K562 (cell line): ENCODE results near the gene MGAT1. TPM values are rescaled to one million over a fixed set of nuclear protein-coding genes. Genes with fewer than 3 reads are reported as not detected.

Experiments used
- ARID4B ChIP-seq: sonication (generic); formaldehyde crosslinking; IDR thresholded peaks from 2 replicates; pipeline ENCODE4 v1.8.0; 2022; ENCODE audit warnings: mild to moderate bottlenecking, missing genetic modification reagents
- CAMTA2 ChIP-seq: fragments of 250-450 bp; sonication (Bioruptor Pico); conservative IDR thresholded peaks from 2 replicates; pipeline ENCODE4 v1.5.1; 2022
- CC2D1A ChIP-seq: fragments of 450-650 bp; IDR thresholded peaks from 2 replicates; pipeline ENCODE4 v1.6.1; 2017; ENCODE audit warnings: mild to moderate bottlenecking
- MAZ ChIP-seq, 2 experiments: fragments of 450-650 bp in 1 of 2; sonication (generic) in 1 of 2; formaldehyde crosslinking; IDR thresholded peaks in 1 of 2; conservative IDR thresholded peaks in 1 of 2; 2 replicates each; pipeline versions ENCODE4 v1.4.0 to v1.5.0; 2020; ENCODE audit warnings: mild to moderate bottlenecking in 1 of 2, missing genetic modification reagents in 1 of 2
- NCOA1 ChIP-seq: fragments of 450-650 bp; IDR thresholded peaks from 2 replicates; pipeline ENCODE4 v1.6.1; 2016; ENCODE audit warnings: low read depth
- SP2 ChIP-seq: IDR thresholded peaks from 2 replicates; pipeline ENCODE4 v1.6.1; 2011; ENCODE audit warnings: mild to moderate bottlenecking, low read depth, low read length, moderate library complexity; ENCODE audit not compliant: poor library complexity, severe bottlenecking; ENCODE audit errors: extremely low read depth
- TRIM24 ChIP-seq, 2 experiments: fragments of 450-650 bp; IDR thresholded peaks; 2 replicates each; pipeline ENCODE4 v1.6.1; 2016
- ZBTB8A ChIP-seq: fragments of 450-650 bp; IDR thresholded peaks from 2 replicates; pipeline ENCODE4 v1.6.1; 2018; ENCODE audit warnings: mild to moderate bottlenecking, moderate library complexity; ENCODE audit not compliant: partially characterized antibody
- ZNF444 ChIP-seq: fragments of 250-450 bp; sonication (Bioruptor Pico); IDR thresholded peaks from 2 replicates; pipeline ENCODE4 v1.4.0; 2020; ENCODE audit warnings: mild to moderate bottlenecking, moderate library complexity
- polyA plus RNA-seq, 8 experiments: library from polyadenylated mRNA; depleted of rRNA in 4 of 8; stranded (reverse) in 5 of 8; unstranded in 3 of 8; fragments of >200 nt; fragmentation: Nextera tagmentation in 2 of 8; fragmentation: Illumina TruSeq in 1 of 8; extraction: Ambion mirVana in 2 of 8; extraction: Trizol in 1 of 8; gene quantifications; 2 replicates each; pipeline versions ENCODE4 v1.2.1 to v1.2.3, GENCODE V29; 2011 to 2014; ENCODE audit warnings: inconsistent platforms in 1 of 8, missing spikeins in 1 of 8
- total RNA-seq, 7 experiments: library from RNA; depleted of rRNA in 6 of 7; stranded (reverse); fragments of >200 nt in 6 of 7; fragmentation: Illumina TruSeq in 2 of 7; extraction: Trizol in 2 of 7; gene quantifications; 2 replicates each; pipeline versions ENCODE4 v1.2.1 to v1.2.3, GENCODE V29; 2011 to 2021; ENCODE audit warnings: low replicate concordance in 1 of 7
- TF ChIP-seq, protein P1 (sequence below): fragments of 450-650 bp; IDR thresholded peaks from 2 replicates; pipeline ENCODE4 v1.6.1; 2018; ENCODE audit not compliant: partially characterized antibody
- TF ChIP-seq, protein P2 (sequence below): fragments of 450-650 bp; formaldehyde crosslinking; conservative IDR thresholded peaks from 2 replicates; pipeline ENCODE4 v1.4.0; 2022; ENCODE audit warnings: mild to moderate bottlenecking, missing genetic modification characterization
- TF ChIP-seq, protein P3 (sequence below): fragments of 250-450 bp; sonication (Bioruptor Pico); IDR thresholded peaks from 2 replicates; pipeline ENCODE4 v1.5.0; 2021; ENCODE audit warnings: mild to moderate bottlenecking, moderate library complexity

Gene MGAT1
- total and polyA plus RNA-seq, 9 of the 15 experiments (the other 6 are each of a cell fraction or from before 2014, with no cell fraction given), result 3.9 to 82.7 (median 44.5) TPM

DNA sequence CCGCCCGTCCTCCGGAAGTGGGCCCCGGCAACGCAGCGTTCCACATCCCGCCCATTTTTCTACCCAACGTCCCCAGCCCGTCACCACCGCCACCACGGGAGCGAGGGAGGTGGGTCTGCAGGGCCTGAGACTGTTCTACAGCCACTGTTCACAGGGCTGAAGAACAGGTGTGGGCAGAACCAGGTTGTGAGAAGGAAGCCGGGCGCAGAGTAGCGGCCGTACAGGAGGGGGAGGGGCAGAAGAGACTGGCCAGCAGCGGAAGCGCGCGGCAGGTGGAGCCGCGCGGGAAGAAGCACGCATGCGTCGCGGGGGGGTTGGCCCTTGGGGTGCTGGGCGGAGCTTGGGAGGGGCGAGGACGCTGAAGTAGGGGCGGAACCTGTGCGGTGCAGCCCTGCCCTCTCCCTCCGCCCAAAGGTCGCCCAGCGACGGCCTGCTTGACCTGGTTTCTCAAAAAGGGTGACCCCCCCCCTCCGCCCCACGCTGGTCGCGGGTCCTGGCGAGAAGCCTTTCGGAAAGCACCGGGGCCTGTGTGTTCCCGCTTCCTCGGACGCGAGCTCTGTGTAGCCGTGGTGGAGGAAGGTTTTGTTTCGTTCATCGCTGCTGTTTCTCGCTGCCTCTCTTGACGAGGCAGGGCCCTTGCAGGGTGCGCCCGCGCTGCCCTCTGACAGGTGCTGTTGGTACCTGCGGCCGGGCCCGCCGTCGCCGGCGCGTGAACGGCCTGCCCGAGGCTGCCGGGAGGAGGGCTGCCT is 7.8 kb upstream of the MGAT1 start (continued):
- TF ChIP-seq ARID4B (CRISPR knock-in tag), result peak; percentile 63
- TF ChIP-seq, protein P1, sequence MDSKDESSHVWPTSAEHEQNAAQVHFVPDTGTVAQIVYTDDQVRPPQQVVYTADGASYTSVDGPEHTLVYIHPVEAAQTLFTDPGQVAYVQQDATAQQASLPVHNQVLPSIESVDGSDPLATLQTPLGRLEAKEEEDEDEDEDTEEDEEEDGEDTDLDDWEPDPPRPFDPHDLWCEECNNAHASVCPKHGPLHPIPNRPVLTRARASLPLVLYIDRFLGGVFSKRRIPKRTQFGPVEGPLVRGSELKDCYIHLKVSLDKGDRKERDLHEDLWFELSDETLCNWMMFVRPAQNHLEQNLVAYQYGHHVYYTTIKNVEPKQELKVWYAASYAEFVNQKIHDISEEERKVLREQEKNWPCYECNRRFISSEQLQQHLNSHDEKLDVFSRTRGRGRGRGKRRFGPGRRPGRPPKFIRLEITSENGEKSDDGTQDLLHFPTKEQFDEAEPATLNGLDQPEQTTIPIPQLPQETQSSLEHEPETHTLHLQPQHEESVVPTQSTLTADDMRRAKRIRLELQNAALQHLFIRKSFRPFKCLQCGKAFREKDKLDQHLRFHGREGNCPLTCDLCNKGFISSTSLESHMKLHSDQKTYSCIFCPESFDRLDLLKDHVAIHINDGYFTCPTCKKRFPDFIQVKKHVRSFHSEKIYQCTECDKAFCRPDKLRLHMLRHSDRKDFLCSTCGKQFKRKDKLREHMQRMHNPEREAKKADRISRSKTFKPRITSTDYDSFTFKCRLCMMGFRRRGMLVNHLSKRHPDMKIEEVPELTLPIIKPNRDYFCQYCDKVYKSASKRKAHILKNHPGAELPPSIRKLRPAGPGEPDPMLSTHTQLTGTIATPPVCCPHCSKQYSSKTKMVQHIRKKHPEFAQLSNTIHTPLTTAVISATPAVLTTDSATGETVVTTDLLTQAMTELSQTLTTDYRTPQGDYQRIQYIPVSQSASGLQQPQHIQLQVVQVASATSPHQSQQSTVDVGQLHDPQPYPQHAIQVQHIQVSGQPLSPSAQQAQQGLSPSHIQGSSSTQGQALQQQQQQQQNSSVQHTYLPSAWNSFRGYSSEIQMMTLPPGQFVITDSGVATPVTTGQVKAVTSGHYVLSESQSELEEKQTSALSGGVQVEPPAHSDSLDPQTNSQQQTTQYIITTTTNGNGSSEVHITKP, result peak; percentile 50
- TF ChIP-seq NCOA1, result peak; percentile 78
- peak in 1 of 2 experiments; percentile 89; a peak in 3 of 4 replicates for TF ChIP-seq MAZ (CRISPR knock-in tag; conservative IDR thresholded peaks at IDR 0.05 in 1 of 2, IDR thresholded peaks at IDR 0.05 in 1 of 2)
- TF ChIP-seq, protein P2, sequence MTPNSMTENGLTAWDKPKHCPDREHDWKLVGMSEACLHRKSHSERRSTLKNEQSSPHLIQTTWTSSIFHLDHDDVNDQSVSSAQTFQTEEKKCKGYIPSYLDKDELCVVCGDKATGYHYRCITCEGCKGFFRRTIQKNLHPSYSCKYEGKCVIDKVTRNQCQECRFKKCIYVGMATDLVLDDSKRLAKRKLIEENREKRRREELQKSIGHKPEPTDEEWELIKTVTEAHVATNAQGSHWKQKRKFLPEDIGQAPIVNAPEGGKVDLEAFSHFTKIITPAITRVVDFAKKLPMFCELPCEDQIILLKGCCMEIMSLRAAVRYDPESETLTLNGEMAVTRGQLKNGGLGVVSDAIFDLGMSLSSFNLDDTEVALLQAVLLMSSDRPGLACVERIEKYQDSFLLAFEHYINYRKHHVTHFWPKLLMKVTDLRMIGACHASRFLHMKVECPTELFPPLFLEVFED, result peak; percentile 95
- TF ChIP-seq TRIM24 (IDR thresholded peaks at IDR 0.05), result peak; percentile 56 to 80; a peak in 3 of 4 replicates
- no peak for TF ChIP-seq CAMTA2
- TF ChIP-seq, protein P3, sequence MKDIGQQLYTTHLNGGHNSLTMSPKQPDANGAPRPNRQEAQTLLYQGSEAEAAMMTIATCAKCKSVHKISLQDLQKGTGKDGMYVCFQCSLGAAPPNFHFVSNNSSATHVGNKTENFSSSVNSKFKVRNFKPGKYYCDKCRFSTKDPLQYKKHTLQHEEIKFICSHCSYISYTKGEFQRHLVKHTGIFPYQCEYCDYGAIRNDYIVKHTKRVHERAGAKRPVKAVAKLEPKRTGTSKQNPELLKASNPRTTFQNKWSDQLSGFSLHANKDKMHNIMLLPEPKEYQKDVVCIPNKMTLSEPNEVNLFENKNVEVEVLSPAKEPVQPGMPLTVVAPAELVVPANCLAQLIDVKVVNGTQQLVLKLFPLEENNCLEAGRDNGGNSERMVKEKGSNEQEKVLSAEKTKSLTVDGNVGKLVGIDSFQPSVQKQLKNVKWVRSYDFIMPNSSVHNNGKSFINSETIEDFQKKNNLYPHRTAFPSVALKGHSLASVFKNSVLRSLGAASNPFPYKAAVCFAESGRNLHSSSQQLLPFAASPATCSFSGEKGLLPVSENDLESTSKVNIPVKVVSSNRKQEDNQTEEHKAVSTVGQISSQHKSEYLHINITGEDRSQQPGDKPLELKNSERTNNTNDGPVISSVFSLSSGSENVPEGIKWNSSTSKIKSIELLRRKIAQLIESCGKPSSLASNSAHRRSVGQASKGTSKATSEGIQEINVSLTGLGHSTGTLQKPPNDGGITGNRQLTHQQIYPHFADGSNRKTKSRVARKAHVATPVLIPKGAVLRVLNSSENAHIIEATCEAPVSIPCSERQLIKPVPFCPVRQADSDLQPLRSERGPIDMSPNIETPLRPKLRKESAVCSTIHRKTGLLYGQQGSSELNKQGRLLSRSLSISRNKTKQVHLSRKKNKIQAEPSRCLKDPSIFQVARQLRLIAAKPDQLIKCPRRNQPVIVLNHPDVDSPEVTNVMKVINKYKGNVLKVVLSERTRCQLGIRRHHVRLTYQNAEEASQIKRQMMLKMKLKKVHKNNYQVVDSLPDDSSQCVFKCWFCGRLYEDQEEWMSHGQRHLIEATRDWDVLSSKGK (CRISPR knock-in tag), result no peak
- no peak for TF ChIP-seq SP2
- TF ChIP-seq ZNF444 (CRISPR knock-in tag), result 0 out of 2 replicates have a peak, but pooled peaks have one; percentile 30
- TF ChIP-seq CC2D1A, result no peak
- no peak for TF ChIP-seq ZBTB8A
